Peyer's patch (tissue), 4 donors: ENCODE data around the gene CASQ2.

Experiments used
- POLR2A ChIP-seq, 2 donors: fragments of 450-650 bp; IDR thresholded peaks; one replicate each; pipeline ENCODE4 v1.5.1; 2017; ENCODE audit warnings: antibody characterized with exemption in 2 of 2, mild to moderate bottlenecking in 2 of 2, moderate library complexity in 2 of 2
- TF ChIP-seq, protein P1 (sequence below), 6 experiments: fragments of 450-650 bp in 4 of 6; fragments of 200-600 bp in 2 of 6; sonication (generic) in 1 of 6; IDR thresholded peaks; one replicate each; pipeline ENCODE4 v1.5.1; 2017 to 2019; ENCODE audit warnings: antibody characterized with exemption in 6 of 6, mild to moderate bottlenecking in 3 of 6, moderate library complexity in 1 of 6

DNA sequence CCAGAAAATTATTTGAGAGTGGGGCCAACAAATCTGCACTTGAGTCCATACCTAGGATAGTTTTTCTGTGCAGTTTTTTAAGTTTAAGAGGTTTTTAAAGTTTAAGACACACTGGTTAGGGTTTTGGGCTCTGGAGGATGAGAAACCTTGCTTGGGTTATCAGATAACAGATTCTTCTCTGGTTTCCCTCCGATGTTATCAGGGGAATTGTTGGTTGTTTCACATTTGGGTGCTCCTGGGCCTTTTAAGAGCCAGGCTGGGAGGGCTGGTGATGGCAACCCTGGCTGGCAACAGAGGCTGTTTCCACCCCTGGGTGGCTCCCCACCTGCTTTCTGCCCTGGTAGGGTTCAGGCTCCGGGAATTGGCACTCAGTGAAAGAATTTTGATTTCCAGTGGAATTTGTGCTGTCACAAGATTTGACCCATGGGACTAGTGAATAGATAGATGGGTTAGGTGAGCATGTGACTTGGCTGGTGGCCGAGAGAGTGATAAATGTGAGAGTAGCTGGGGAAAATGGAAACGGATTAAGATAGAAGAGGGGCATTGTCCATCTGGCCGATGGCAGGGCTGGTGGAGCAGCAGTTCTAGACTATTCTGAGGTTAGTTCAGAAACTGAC, 111.9 kb downstream of the CASQ2 start:
- TF ChIP-seq, protein P1, sequence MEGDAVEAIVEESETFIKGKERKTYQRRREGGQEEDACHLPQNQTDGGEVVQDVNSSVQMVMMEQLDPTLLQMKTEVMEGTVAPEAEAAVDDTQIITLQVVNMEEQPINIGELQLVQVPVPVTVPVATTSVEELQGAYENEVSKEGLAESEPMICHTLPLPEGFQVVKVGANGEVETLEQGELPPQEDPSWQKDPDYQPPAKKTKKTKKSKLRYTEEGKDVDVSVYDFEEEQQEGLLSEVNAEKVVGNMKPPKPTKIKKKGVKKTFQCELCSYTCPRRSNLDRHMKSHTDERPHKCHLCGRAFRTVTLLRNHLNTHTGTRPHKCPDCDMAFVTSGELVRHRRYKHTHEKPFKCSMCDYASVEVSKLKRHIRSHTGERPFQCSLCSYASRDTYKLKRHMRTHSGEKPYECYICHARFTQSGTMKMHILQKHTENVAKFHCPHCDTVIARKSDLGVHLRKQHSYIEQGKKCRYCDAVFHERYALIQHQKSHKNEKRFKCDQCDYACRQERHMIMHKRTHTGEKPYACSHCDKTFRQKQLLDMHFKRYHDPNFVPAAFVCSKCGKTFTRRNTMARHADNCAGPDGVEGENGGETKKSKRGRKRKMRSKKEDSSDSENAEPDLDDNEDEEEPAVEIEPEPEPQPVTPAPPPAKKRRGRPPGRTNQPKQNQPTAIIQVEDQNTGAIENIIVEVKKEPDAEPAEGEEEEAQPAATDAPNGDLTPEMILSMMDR (IDR thresholded peaks at IDR 0.05), result no peak
- TF ChIP-seq POLR2A (IDR thresholded peaks at IDR 0.05), result no peak
